GM13976 (cell line): Measurements from ENCODE around the gene CANT1.

ENCODE experiments used
- DNase-seq: peaks from one replicate; pipeline ENCODE4 v3.0.0; 2012; ENCODE audit warnings: low spot score
- CTCF ChIP-seq: IDR thresholded peaks from 2 replicates; pipeline ENCODE4 v1.5.1; 2012; ENCODE audit warnings: borderline replicate concordance, mild to moderate bottlenecking; ENCODE audit not compliant: insufficient read depth; ENCODE audit errors: extremely low read depth, missing control alignments, control extremely low read depth
- in situ Hi-C: fragments of 300-500 bp; cut with MboI; formaldehyde crosslinking; loops from one replicate; pipeline ENCODE4 v1.12.0; 2022; ENCODE audit warnings: low sequenced_read_pairs, mixed read lengths, inconsistent platforms; ENCODE audit not compliant: unreplicated experiment

CANT1 gene

GRCh38 chr17:78958641-78959127 is 50.9 kb downstream of the CANT1 start:
- no peak for DNase-seq
- in situ Hi-C loops = no loop called here
- no peak for TF ChIP-seq CTCF

GRCh38 chr17:78957128-78957527 is 52.4 kb downstream of the CANT1 start:
- in situ Hi-C loops = no loop called here
- DNase-seq = no peak
- no peak for TF ChIP-seq CTCF

- in situ Hi-C loops = no loop called here
- no peak for TF ChIP-seq CTCF
- no peak for DNase-seq
Measured at GRCh38 chr17:78956254-78956653, 53.3 kb downstream of the CANT1 start.

GRCh38 chr17:78954684-78955083 is 54.9 kb downstream of the CANT1 start:
- TF ChIP-seq CTCF = no peak
- in situ Hi-C loops = no loop called here

GRCh38 chr17:78953356-78954350 is 55.9 kb downstream of the CANT1 start:
- DNase-seq = no peak
- in situ Hi-C loops = no loop called here

More at GRCh38 chr17:78954684-78955083, 54.9 kb downstream of the CANT1 start:
- DNase-seq = no peak

GRCh38 chr17:78952706-78953105 is 56.9 kb downstream of the CANT1 start:
- TF ChIP-seq CTCF = no peak
- DNase-seq = no peak
- in situ Hi-C loops = no loop called here

More at GRCh38 chr17:78953356-78954350, 55.9 kb downstream of the CANT1 start:
- TF ChIP-seq CTCF = no peak
